Measurements from ENCODE around the gene BPIFA3. TPM values are rescaled to one million over a fixed set of nuclear protein-coding genes. Genes with fewer than 3 reads are reported as not detected.

BPIFA3 gene
- total RNA-seq, 2 experiments from 2014 or later, result not detected

DNA sequence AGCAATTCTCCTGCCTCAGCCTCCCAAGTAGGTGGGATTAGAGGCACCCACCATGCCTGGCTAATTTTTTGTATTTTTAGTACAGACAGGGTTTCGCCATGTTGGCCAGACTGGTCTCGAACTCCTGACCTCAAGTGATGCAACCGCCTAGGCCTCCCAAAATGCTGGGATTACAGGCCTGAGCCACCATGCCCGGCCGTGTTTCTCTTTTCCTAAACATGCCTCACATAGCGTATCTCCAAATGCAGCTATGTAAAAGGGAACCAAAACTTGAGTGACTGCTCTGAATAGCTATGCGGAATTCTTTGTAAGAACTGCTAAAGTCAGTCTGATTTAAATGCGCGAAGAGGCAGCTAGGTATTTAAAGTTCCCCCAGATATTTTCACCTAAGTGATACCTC, 28.7 kb upstream of the BPIFA3 start:
- intact Hi-C loops (cut with micrococcal nuclease), result no loop called here
- H3K4me3 Mint-ChIP-seq, result no peak overlapping the region
- no peaks in the 10 kb centered on the region for H3K27me3 Mint-ChIP-seq (ENCODE audit: low read depth)
- CTCF ChIA-PET, result interaction anchor here (0.5 kb wide), 1 partner anchor 14 kb away, joined by 3 read pairs; no protein-coding TSS in a partner anchor
- H3K9me3 Mint-ChIP-seq, result peaks cover under 1% of the 10 kb centered on the region
- H3K36me3 Mint-ChIP-seq (ENCODE audit: low read depth), result no peaks in the 10 kb centered on the region
- H3K4me1 Mint-ChIP-seq (ENCODE audit: low read depth), result no peaks in the 10 kb centered on the region
- H3K27ac Mint-ChIP-seq, result no peak overlapping the region
- no peak for DNase-seq

GRCh38 chr20:33191484-33191883, 25.7 kb upstream of the BPIFA3 start:
- Mint-ChIP-seq H3K27ac (no peak overlapping the region), H3K9me3 (no peaks in the 10 kb centered on the region), H3K4me3 (no peak overlapping the region), H3K4me1 (ENCODE audit: low read depth) (no peaks in the 10 kb centered on the region), H3K36me3 (ENCODE audit: low read depth) (no peaks in the 10 kb centered on the region), H3K27me3 (ENCODE audit: low read depth) (no peaks in the 10 kb centered on the region)
- CTCF ChIA-PET, result no interaction called here
- intact Hi-C loops (cut with micrococcal nuclease), result no loop called here
- DNase-seq, result no peak

- no peak overlapping the region for H3K27ac Mint-ChIP-seq
- CTCF ChIA-PET, result no interaction called here
- no peak overlapping the region for H3K4me3 Mint-ChIP-seq
- DNase-seq, result no peak
- no peaks in the 10 kb centered on the region for H3K4me1 Mint-ChIP-seq (ENCODE audit: low read depth)
- H3K27me3 Mint-ChIP-seq (ENCODE audit: low read depth), result no peaks in the 10 kb centered on the region
- intact Hi-C loops (cut with micrococcal nuclease), result no loop called here
- no peaks in the 10 kb centered on the region for H3K9me3 Mint-ChIP-seq
- no peaks in the 10 kb centered on the region for H3K36me3 Mint-ChIP-seq (ENCODE audit: low read depth)
Measured at GRCh38 chr20:33191955-33192354, 25.2 kb upstream of the BPIFA3 start.

GRCh38 chr20:33192912-33193501, 24.1 kb upstream of the BPIFA3 start:
- Mint-ChIP-seq H3K27me3 (ENCODE audit: low read depth) (no peaks in the 10 kb centered on the region), H3K36me3 (ENCODE audit: low read depth) (no peaks in the 10 kb centered on the region), H3K4me1 (ENCODE audit: low read depth) (no peaks in the 10 kb centered on the region), H3K9me3 (no peaks in the 10 kb centered on the region), H3K27ac (no peak overlapping the region), H3K4me3 (no peak overlapping the region)
- no peak for DNase-seq
- intact Hi-C loops (cut with micrococcal nuclease), result no loop called here
- CTCF ChIA-PET, result no interaction called here

- Mint-ChIP-seq H3K4me1 (ENCODE audit: low read depth) (no peaks in the 10 kb centered on the region), H3K36me3 (ENCODE audit: low read depth) (no peaks in the 10 kb centered on the region), H3K27me3 (ENCODE audit: low read depth) (no peaks in the 10 kb centered on the region), H3K27ac (no peak overlapping the region), H3K4me3 (no peak overlapping the region), H3K9me3 (no peaks in the 10 kb centered on the region)
- intact Hi-C loops (cut with micrococcal nuclease), result no loop called here
- CTCF ChIA-PET, result no interaction called here
- no peak for DNase-seq
Measured at GRCh38 chr20:33199026-33199425, 18.1 kb upstream of the BPIFA3 start.

GRCh38 chr20:33202451-33202850, 14.7 kb upstream of the BPIFA3 start:
- intact Hi-C loops (cut with micrococcal nuclease), result no loop called here
- no peaks in the 10 kb centered on the region for H3K27me3 Mint-ChIP-seq (ENCODE audit: low read depth)
- CTCF ChIA-PET, result interaction anchor here (0.6 kb wide), 1 partner anchor 14 kb away, joined by 3 read pairs; no protein-coding TSS in a partner anchor
- H3K27ac Mint-ChIP-seq, result no peak overlapping the region
- no peaks in the 10 kb centered on the region for H3K9me3 Mint-ChIP-seq
- no peaks in the 10 kb centered on the region for H3K4me1 Mint-ChIP-seq (ENCODE audit: low read depth)
- no peak for DNase-seq
- H3K36me3 Mint-ChIP-seq (ENCODE audit: low read depth), result no peaks in the 10 kb centered on the region
- H3K4me3 Mint-ChIP-seq, result no peak overlapping the region

GRCh38 chr20:33203444-33203843, 13.7 kb upstream of the BPIFA3 start:
- Mint-ChIP-seq H3K4me1 (ENCODE audit: low read depth) (no peaks in the 10 kb centered on the region), H3K9me3 (no peaks in the 10 kb centered on the region), H3K4me3 (no peak overlapping the region), H3K36me3 (ENCODE audit: low read depth) (no peaks in the 10 kb centered on the region), H3K27me3 (ENCODE audit: low read depth) (no peaks in the 10 kb centered on the region), H3K27ac (no peak overlapping the region)
- intact Hi-C loops (cut with micrococcal nuclease), result no loop called here
- DNase-seq, result no peak
- CTCF ChIA-PET, result no interaction called here

- no peaks in the 10 kb centered on the region for H3K9me3 Mint-ChIP-seq
- peaks cover 27% of the 10 kb centered on the region for H3K27me3 Mint-ChIP-seq (ENCODE audit: low read depth)
- peak; percentile 69 for DNase-seq
- intact Hi-C loops (cut with micrococcal nuclease), result no loop called here
- CTCF ChIA-PET, result interaction anchor here (0.6 to 0.7 kb wide), 2 partner anchors 16 to 90 kb away, joined by 3 read pairs; no protein-coding TSS in a partner anchor
- no peaks in the 10 kb centered on the region for H3K4me1 Mint-ChIP-seq (ENCODE audit: low read depth)
- H3K36me3 Mint-ChIP-seq (ENCODE audit: low read depth), result no peaks in the 10 kb centered on the region
- H3K4me3 Mint-ChIP-seq, result no peak overlapping the region
- no peak overlapping the region for H3K27ac Mint-ChIP-seq
Measured at GRCh38 chr20:33209789-33210188, 7.4 kb upstream of the BPIFA3 start.

DNA sequence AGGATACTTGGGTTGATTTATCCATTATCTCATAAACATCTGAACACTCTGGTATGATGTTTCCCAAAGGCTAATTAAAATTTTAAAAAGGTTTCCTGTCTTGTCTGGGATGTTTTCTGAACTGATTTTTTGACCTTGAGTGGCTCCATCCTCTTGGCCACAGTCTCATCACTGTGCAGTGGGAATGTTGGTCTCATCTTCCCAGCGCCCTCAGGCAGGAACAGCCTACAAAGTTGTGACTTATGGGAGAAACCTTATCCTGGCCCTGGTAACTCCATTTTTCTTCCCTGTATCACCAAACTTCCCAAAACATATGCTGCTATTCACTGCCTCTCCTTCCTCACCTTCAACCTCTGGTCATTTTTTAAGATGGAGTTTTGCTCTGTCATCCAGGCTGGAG, 6.8 kb upstream of the BPIFA3 start:
- Mint-ChIP-seq H3K9me3 (no peaks in the 10 kb centered on the region), H3K27ac (no peak overlapping the region), H3K4me3 (no peak overlapping the region), H3K36me3 (ENCODE audit: low read depth) (no peaks in the 10 kb centered on the region), H3K4me1 (ENCODE audit: low read depth) (no peaks in the 10 kb centered on the region), H3K27me3 (ENCODE audit: low read depth) (peaks cover 27% of the 10 kb centered on the region)
- intact Hi-C loops (cut with micrococcal nuclease), result no loop called here
- DNase-seq, result no peak
- CTCF ChIA-PET, result no interaction called here

- Mint-ChIP-seq H3K36me3 (ENCODE audit: low read depth) (no peaks in the 10 kb centered on the region), H3K4me3 (no peak overlapping the region), H3K27me3 (ENCODE audit: low read depth) (peaks cover 27% of the 10 kb centered on the region), H3K4me1 (ENCODE audit: low read depth) (no peaks in the 10 kb centered on the region), H3K27ac (no peak overlapping the region), H3K9me3 (no peaks in the 10 kb centered on the region)
- DNase-seq, result peak; percentile 59
- CTCF ChIA-PET, result interaction anchor here (0.9 to 1.6 kb wide), 3 partner anchors 116 to 382 kb away, joined by 3 to 6 read pairs (median 6); no protein-coding TSS in a partner anchor
- intact Hi-C loops (cut with micrococcal nuclease), result loop anchor here (2.0 kb wide), 2 partner anchors 309 to 421 kb away; no protein-coding TSS in a partner anchor
Measured at GRCh38 chr20:33211817-33212424, 5.2 kb upstream of the BPIFA3 start.

- peaks cover 3% of the 10 kb centered on the region for H3K27me3 Mint-ChIP-seq (ENCODE audit: low read depth)
Measured at GRCh38 chr20:33224399-33224798, 7.2 kb downstream of the BPIFA3 start.

GRCh38 chr20:33229843-33230242, 12.7 kb downstream of the BPIFA3 start:
- Mint-ChIP-seq H3K27me3 (ENCODE audit: low read depth) (peaks cover 3% of the 10 kb centered on the region), H3K36me3 (ENCODE audit: low read depth) (no peaks in the 10 kb centered on the region), H3K9me3 (no peaks in the 10 kb centered on the region), H3K4me1 (ENCODE audit: low read depth) (peaks cover 10% of the 10 kb centered on the region), H3K27ac (no peak overlapping the region), H3K4me3 (no peak overlapping the region)
- CTCF ChIA-PET, result interaction anchor here (1.4 kb wide), 2 partner anchors 10 to 12 kb away, joined by 3 to 4 read pairs; no protein-coding TSS in a partner anchor
- peak; percentile 12 for DNase-seq
- intact Hi-C loops (cut with micrococcal nuclease), result no loop called here

More at GRCh38 chr20:33224399-33224798, 7.2 kb downstream of the BPIFA3 start:
- Mint-ChIP-seq H3K27ac (no peak overlapping the region), H3K9me3 (no peaks in the 10 kb centered on the region), H3K36me3 (ENCODE audit: low read depth) (no peaks in the 10 kb centered on the region), H3K4me3 (no peak overlapping the region), H3K4me1 (ENCODE audit: low read depth) (no peaks in the 10 kb centered on the region)
- DNase-seq, result no peak
- CTCF ChIA-PET, result no interaction called here
- intact Hi-C loops (cut with micrococcal nuclease), result no loop called here

GRCh38 chr20:33231237-33231636, 14.1 kb downstream of the BPIFA3 start:
- Mint-ChIP-seq H3K4me3 (no peak overlapping the region), H3K4me1 (ENCODE audit: low read depth) (peaks cover 10% of the 10 kb centered on the region), H3K27me3 (ENCODE audit: low read depth) (no peaks in the 10 kb centered on the region), H3K36me3 (ENCODE audit: low read depth) (no peaks in the 10 kb centered on the region), H3K27ac (no peak overlapping the region), H3K9me3 (no peaks in the 10 kb centered on the region)
- no peak for DNase-seq
- intact Hi-C loops (cut with micrococcal nuclease), result no loop called here
- CTCF ChIA-PET, result interaction anchor here (1.4 kb wide), 1 partner anchor 11 kb away, joined by 3 read pairs; no protein-coding TSS in a partner anchor
